ENCODE data around the gene YAP1.

GRCh38 chr11:102112509-102112821, 2.2 kb downstream of the YAP1 start:
- TF ChIP-seq CTCF (conservative IDR thresholded peaks at IDR 0.05; ENCODE audit: low read depth, low read length) (no peak), EZH2 (IDR thresholded peaks at IDR 0.05; ENCODE audit: borderline replicate concordance, low read depth, low read length, poor library complexity, severe bottlenecking) (no peak)
